ENCODE measurements around the gene HSPB9.

Gene HSPB9, protein sequence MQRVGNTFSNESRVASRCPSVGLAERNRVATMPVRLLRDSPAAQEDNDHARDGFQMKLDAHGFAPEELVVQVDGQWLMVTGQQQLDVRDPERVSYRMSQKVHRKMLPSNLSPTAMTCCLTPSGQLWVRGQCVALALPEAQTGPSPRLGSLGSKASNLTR

DNA sequence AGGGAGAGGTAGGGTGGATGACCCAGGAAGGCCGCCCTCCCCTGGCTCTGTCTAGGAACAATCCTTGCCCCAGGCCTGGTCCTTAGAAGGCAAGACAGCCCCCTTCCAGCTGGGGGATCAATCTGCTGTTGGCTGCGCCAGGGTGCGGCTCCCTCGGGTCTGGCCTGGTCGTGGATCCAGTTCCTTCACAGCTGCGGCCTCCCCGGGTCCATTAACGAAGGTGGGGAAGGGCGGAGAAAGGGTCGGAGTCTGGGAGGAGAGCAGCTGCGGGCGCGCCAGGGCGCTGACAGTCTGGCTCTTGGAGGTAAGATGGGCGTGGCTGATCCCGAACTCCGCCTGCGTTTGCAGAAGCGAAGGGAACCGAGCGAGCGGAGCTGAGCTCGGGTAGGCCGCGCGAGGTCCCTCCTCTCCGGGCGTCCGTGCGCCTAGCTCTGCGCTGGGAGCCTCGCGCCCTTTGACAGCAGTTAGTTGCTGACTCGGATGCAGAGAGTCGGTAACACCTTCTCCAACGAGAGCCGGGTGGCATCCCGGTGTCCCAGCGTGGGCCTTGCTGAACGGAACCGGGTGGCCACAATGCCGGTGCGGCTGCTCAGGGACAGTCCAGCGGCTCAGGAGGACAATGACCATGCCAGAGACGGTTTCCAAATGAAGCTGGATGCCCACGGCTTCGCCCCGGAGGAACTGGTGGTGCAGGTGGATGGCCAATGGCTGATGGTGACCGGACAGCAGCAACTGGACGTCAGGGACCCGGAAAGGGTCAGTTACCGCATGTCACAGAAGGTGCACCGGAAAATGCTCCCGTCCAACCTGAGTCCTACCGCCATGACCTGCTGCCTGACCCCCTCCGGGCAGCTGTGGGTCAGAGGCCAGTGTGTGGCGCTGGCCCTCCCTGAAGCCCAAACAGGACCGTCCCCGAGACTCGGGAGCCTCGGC is at the start of gene HSPB9:
TSS of gene HSPB9 (plus strand) at position 434 of the 933 bp plus-strand sequence. CDS start at position 481, 47 bp downstream.
- no peak for DNase-seq

DNA sequence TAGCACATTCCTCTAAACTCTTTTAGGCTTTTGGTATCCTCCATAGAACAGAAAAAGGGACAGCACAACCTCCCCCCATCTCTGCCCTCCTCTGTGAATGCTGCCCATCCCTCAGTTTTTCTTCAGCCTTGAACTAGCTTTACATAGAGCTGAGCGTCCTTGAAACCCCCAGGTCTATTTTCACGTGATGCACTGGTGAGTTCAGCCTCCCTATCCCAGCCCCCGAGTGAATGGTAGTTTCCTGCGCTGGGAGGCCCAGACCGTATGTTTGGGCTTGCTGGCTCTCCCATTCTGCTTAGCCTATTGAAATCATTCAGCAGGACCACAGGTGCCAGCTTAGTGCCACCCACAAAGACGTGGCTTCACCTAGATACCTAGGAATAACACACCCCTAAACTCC is 46.8 kb upstream of the HSPB9 start:
- DNase-seq, result no peak

- no peak for DNase-seq
Measured at GRCh38 chr17:42076797-42077559, 45.6 kb upstream of the HSPB9 start.

DNA sequence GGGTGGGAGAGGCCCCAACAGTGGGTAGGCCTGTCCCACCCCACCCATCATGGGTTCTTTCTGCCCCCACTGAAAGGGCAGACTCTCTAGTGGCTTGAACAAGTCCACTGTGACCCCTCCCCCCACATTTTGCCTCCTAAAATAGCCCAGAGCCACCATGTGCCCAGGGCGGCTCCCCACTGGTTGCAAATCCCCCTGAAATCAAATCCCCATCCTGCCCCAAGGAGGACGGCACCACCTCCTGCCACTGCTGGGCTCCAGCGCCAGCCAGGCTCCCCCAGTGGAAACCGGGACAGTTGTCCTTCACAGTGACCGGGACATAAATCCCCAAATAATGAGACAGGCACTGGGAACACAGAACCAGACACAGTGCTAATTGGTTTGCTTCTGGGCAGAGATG is 44.8 kb upstream of the HSPB9 start:
- no peak for DNase-seq

DNA sequence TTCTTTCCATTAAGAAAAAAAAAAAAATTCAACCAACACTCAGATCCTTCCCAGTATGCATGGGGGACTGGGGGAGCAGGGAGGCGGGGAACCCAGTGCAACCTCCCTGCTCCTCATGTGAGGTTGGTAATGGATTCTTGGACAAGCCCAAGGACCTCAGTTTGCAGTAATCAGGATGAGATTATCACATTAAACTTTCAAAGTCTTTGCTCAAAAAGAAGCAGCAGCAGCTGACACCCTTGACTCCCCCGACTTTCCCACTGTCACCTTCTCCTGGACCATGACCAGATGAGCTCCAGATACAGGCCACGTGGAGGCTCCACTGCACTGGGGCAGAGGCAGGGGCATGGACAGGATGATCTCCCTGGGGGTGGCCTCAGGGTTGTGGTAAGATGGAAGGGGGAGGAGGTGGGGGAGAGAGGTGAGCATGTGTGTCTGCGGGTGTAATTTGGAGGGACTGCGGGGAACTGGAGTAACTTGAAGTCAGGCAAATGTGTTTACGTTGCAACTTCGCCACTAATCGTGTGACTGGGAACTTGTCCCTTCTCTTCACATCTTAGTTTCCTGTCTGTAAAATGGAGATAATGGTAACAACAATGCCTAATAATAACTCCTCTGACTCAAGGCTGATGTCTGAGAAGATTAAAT is 44.1 kb upstream of the HSPB9 start:
- DNase-seq, result no peak

DNA sequence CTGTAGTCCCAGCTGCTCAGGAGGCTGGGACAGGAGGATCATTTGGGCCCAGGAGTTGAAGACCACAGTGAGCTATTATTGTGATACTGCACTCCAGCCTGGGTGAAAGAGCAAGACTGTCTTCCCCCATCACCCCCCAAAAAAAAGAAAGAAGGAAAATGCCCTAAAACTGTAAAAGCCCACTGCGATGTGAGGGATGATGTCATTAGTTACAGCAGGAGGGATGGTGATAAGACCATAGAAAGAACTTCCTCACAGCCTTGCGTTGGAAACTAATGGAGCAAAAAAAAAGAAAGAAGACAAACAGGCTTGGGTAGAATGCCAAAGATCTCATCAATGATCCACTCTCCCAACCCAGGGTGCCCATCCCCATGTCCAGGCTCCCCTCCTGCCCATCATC is 43.1 kb upstream of the HSPB9 start:
- no peak for DNase-seq

DNA sequence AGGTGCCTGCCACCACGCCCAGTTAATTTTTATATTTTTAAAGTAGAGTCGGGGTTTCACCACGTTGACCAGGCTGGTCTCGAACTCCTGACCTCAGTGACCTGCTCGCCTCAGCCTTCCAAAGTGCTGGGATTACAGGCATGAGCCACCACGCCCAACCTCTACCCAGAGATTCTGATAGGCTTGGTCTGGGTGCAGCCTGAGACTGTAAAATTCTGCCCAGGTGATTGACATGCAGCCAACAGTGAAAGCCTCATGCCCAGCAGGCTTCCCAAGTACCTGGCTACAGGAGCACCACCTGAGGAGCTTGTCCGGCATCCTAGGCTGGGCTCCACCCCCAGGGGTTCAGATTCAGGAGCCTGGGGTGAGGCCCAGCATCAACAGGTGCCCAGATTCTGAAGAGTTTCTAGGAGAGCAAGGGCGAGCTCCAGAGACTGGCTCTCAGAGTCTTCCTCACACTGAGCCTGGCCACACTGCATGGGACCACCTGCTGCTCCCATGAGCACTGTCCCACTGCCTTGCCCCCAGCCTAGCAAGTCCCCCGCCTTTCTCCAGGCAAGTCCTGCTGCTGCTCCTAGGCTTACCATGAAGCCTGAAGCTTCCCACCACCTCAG is 41.0 kb upstream of the HSPB9 start:
- no peak for DNase-seq

- no peak for DNase-seq
Measured at GRCh38 chr17:42087042-42087701, 35.4 kb upstream of the HSPB9 start.

- DNase-seq, result no peak
Measured at GRCh38 chr17:42087736-42088705, 34.6 kb upstream of the HSPB9 start.

DNA sequence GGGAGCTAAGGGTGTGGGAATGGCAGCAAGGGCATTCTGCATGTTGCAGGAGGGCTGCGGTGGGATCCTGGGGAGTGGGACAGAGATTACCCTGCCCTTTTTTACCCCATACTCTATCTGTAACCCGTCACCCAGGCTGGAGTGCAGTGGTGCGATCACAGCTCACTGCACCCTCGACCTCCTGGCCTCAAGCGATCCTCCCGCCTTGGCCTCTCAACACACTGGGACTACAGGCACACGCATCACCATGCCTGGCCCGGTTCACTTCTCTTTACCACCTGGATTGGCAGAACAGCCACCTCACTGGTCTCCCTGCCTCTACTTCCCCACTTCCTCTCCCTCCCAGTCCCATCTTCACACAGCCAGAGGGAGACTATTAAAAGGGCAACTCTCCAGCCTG is 33.9 kb upstream of the HSPB9 start:
- no peak for DNase-seq

GRCh38 chr17:42090964-42091790 is 31.4 kb upstream of the HSPB9 start:
- no peak for DNase-seq

GRCh38 chr17:42092939-42093338 is 29.7 kb upstream of the HSPB9 start:
- DNase-seq, result no peak

DNA sequence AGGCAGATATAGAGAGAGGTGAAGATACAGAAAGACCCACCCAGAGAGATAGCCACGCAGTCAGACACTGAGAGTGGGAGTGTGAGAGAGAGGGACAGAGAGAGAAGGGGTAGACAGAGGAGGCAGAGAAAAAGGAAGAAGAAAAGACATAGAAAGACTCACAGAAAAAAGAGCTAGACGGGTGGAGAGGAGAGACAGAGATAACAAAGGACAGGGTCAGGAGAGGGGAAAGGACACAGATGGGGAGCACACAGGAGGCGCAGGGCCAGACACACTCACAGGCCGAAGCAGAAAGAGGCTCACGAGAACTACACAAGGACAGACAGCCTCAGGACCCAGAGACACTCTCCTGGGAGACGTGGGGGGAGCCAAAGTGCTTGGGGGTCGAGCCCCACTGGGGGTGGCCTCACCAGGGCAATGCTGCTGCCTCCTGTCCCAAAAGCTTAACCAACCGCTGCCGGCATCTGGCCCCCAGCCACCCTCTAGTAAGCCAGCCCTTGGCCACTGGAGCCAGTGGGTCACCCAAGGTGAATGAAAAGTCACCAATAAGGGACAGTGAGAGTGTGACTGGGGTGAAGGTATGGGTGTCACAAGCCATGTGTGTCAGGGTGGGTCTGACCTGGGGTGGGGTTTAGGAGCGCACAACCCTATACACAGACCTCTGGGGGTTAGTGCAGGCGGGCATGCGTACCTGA is 28.1 kb upstream of the HSPB9 start:
- DNase-seq, result no peak

DNA sequence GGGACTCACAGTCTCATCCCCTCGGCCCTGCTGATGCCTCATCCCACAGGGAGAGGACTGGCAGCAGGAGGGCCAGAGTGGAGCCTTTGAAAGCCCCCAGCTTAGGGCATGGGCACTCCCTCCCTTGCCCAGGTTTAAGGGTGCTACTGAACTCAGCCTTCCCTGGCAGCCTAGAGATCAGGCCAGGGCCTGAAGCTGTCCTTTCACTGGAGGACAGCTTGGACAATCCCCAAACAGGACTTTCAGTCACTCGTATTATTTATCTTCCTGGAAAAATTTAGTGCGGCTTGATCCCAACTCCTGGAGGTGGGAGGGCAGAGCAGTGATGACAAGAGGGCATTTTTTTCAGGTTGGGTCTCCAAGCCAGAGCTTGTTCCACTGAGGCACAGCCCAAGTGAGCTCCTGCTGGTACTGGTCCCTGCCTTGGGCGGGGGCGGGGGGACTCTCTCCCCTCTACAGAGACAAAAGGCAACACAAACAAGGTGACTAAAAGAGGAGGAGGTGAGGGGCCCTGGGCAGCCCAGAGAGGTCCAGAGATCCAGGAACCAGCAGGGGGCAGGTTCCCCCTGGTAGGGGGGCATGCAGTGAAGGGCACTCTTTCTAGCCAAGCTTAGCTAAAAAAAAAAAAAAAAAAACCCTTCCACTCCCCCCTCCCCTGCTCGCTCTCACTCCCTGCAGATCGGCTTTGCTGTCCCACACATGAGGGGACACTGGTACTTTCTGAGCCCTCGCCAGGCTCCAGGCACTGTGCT is 26.1 kb upstream of the HSPB9 start:
- no peak for DNase-seq

GRCh38 chr17:42097691-42098631 is 24.6 kb upstream of the HSPB9 start, which contains the start of gene ZNF385C:
Gene ZNF385C (minus strand): TSS chr17:42098473. CDS start chr17:42063056, 35,417 bp downstream.
- DNase-seq, result no peak

DNA sequence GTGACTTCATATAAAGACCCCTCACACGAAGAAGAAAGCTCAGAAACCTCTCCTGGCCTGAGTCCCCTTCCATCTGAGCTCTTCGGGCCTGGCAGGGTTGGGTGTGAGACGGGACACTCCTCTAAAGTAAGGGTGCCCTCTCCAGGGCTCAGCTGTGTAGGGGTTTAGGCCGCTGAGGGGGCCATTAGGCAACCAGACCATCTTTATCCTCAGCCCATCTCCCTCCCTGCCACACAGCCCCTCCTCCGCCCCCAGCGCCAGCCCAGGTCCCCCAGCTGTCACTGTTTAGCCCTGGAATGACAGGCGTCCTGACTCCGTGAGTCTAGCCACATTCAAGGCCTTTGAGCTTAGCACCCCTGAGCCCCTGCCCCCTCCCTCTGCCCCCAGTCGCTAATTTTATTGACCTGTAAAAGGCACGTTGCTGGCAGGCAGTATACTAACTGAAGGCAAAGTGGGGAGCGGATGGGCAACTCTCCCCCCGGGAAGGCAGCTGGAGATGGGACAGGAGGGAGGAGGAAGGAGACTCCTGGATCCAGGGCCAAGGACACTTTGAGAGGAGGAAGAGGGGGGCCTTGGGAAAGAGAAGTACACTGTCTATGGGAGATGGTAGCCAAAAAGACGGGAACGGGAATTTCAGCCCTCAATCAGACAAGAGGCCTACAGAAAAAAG is 23.7 kb upstream of the HSPB9 start:
- no peak for DNase-seq

Measured in activated CD4-positive, alpha-beta T cell treated with anti-CD3 and anti-CD28 coated beads, Interleukin-2, amount 50 U/mL, for 16 hours (primary cell).